Sigmoid colon (tissue), 4 donors: ENCODE results near the gene MAST4.

Experiments used
- CTCF ChIP-seq, 4 experiments: fragments of 450-650 bp in 3 of 4; fragments of 200-600 bp in 1 of 4; IDR thresholded peaks; one replicate each; pipeline ENCODE4 v1.5.1; 2016 to 2019; ENCODE audit warnings: antibody characterized with exemption in 4 of 4, mild to moderate bottlenecking in 3 of 4, moderate library complexity in 2 of 4
- EP300 ChIP-seq, 4 donors: sonication (generic); formaldehyde crosslinking; IDR thresholded peaks; one replicate each; pipeline ENCODE4 v1.6.1; 2017; ENCODE audit warnings: antibody characterized with exemption in 4 of 4
- POLR2A ChIP-seq, 2 donors: fragments of 450-650 bp; IDR thresholded peaks; one replicate each; pipeline ENCODE4 v1.6.1; 2016; ENCODE audit warnings: antibody characterized with exemption in 2 of 2, mild to moderate bottlenecking in 2 of 2, moderate library complexity in 2 of 2
- POLR2AphosphoS5 ChIP-seq, 4 donors: sonication (generic); formaldehyde crosslinking; IDR thresholded peaks; one replicate each; pipeline ENCODE4 v1.6.1; 2017; ENCODE audit warnings: antibody characterized with exemption in 4 of 4

- TF ChIP-seq POLR2A (IDR thresholded peaks at IDR 0.05) (no peak), CTCF (IDR thresholded peaks at IDR 0.05) (no peak), POLR2AphosphoS5 (IDR thresholded peaks at IDR 0.05) (no peak), EP300 (IDR thresholded peaks at IDR 0.05) (no peak)
Measured at GRCh38 chr5:67043796-67044511, 447.8 kb downstream of the MAST4 start.
